Measurements from ENCODE around the gene KCNA10.

Gene KCNA10

DNA sequence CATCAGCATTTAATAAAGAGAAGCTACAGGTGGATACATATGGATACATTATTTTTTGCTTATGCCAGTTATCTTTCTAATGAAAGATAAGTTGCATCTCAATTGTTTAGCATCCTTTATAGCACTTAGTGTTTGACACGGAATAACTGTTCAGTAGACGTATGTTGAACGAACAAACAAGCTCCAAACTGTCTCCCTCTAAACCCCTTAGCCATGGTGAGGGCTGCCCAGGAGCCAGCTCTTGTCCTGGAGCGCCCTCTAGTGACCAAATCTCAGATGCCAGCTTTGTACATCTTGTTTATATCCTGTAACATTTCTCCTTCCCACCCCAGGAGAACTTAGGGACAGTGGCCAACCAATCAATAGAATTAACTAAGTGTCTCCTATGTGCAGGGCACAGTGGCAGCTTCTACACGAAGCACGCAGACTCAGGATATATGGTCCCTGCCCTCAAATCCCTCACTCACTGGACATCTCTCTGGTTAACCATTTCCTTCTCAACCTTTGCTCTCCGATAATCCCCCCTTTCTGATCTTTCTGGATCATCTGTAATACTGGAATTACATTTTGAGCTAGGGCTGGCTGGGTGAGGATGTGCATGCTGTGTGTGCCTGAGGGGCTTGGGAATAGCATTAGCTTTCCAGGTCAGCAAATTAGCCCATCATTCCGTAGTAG is 22.9 kb downstream of the KCNA10 start:
- H3K9me3 ChIP-seq (ENCODE audit: insufficient read depth, low read depth, low read length): no peaks in the 10 kb centered on the region
- H3K79me2 ChIP-seq (ENCODE audit: control insufficient read depth, insufficient read depth, low read length, poor library complexity): no peaks in the 10 kb centered on the region
- H2AK5ac ChIP-seq (ENCODE audit: low read length): no peak overlapping the region
- no peak overlapping the region for H3K4ac ChIP-seq (ENCODE audit: low read depth, low read length)
- no peak overlapping the region for H2BK5ac ChIP-seq (ENCODE audit: low read depth, low read length, poor library complexity)
- no peak overlapping the region for H2BK12ac ChIP-seq (ENCODE audit: low read length)
- no peak overlapping the region for H2BK120ac ChIP-seq (ENCODE audit: insufficient read depth, low read length, poor library complexity)
- no peak overlapping the region for H3K23ac ChIP-seq (ENCODE audit: low read length)
- peak; percentile 81 to 92 for DNase-seq
- no peak overlapping the region for H4K12ac ChIP-seq (ENCODE audit: low read depth, low read length)
- H3K4me3 ChIP-seq (ENCODE audit: low read depth, low read length): no peak overlapping the region
- no peak overlapping the region for H2AFZ ChIP-seq (ENCODE audit: insufficient read depth, low read length, poor library complexity)
- H3K4me2 ChIP-seq (ENCODE audit: low read length): no peak overlapping the region
- H3K27ac ChIP-seq (ENCODE audit: low read depth, low read length): no peak overlapping the region
- H3K9ac ChIP-seq (ENCODE audit: low read length): no peak overlapping the region
- WGBS (ENCODE audit: extremely low coverage, insufficient coverage, insufficient read length): no CpG with 5 or more reads among the region's 8 CpGs
- no peak overlapping the region for H4K91ac ChIP-seq (ENCODE audit: low read depth, low read length)
- H3K18ac ChIP-seq (ENCODE audit: low read length): no peak overlapping the region
- H3K79me1 ChIP-seq (ENCODE audit: low read length): no peaks in the 10 kb centered on the region
- no peaks in the 10 kb centered on the region for H3K27me3 ChIP-seq (ENCODE audit: insufficient read depth, low read length)
- H4K8ac ChIP-seq (ENCODE audit: low read depth, low read length): no peak overlapping the region
- H3K14ac ChIP-seq (ENCODE audit: low read length): no peak overlapping the region
- no peaks in the 10 kb centered on the region for H3K4me1 ChIP-seq (ENCODE audit: control insufficient read depth in 1 of 2, insufficient read depth in 2 of 2, low read length in 2 of 2)
- no peaks in the 10 kb centered on the region for H3K36me3 ChIP-seq (ENCODE audit: control insufficient read depth in 1 of 2, insufficient read depth in 2 of 2, low read length in 2 of 2)

DNA sequence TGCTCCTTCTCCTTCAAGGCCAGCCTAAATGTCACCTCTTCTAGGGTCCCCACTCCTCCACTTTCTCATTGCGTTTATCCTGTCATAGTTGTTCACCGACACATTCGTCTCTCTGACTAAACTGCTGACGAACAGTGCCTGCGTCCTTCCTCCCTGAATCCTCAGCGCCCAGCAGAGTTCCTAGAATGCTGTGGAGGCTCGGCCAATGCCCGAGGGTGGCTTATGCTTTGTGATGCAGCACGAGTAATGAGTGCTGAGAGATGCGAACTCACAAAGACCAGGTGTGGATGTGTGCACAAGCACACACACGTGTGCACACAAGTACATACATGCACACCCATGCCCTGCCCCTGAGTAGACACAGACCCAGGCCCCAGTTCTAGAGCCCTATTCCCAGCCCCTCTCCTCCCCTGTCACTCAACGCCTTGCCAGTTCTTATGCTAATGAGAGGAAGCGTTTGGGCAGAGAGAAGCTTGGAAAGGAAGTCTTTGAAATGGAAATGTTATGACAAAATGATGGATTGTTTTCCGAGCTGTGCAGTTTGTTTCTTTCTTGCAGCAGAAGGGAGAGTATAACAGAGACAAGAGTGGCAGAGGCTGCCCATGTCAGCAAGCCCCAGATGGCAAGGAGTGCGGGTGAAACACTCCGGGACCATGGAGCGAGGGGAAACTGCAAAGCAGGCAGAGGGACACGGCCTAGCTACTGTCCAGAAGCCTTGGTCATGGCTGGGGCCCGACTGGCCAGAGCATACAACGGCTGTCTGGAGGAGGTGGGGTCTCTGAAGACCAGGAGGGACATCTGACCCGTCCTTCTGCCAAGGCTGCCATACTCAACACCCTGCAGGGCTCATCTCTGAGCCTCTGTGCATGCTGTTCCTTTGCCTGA is 24.2 kb downstream of the KCNA10 start:
- Histone ChIP-seq H3K4me1 (ENCODE audit: control insufficient read depth in 1 of 2, insufficient read depth in 2 of 2, low read length in 2 of 2) (no peaks in the 10 kb centered on the region), H2BK12ac (ENCODE audit: low read length) (no peak overlapping the region), H3K27ac (ENCODE audit: low read depth, low read length) (no peak overlapping the region), H3K23ac (ENCODE audit: low read length) (no peak overlapping the region), H3K9ac (ENCODE audit: low read length) (no peak overlapping the region), H3K18ac (ENCODE audit: low read length) (no peak overlapping the region), H4K91ac (ENCODE audit: low read depth, low read length) (no peak overlapping the region), H4K8ac (ENCODE audit: low read depth, low read length) (no peak overlapping the region), H3K4ac (ENCODE audit: low read depth, low read length) (no peak overlapping the region), H3K79me2 (ENCODE audit: control insufficient read depth, insufficient read depth, low read length, poor library complexity) (no peaks in the 10 kb centered on the region), H3K9me3 (ENCODE audit: insufficient read depth, low read depth, low read length) (no peaks in the 10 kb centered on the region), H3K14ac (ENCODE audit: low read length) (no peak overlapping the region), H3K27me3 (ENCODE audit: insufficient read depth, low read length) (no peaks in the 10 kb centered on the region), H3K79me1 (ENCODE audit: low read length) (no peaks in the 10 kb centered on the region), H3K36me3 (ENCODE audit: control insufficient read depth in 1 of 2, insufficient read depth in 2 of 2, low read length in 2 of 2) (no peaks in the 10 kb centered on the region), H2AFZ (ENCODE audit: insufficient read depth, low read length, poor library complexity) (no peak overlapping the region), H4K12ac (ENCODE audit: low read depth, low read length) (no peak overlapping the region), H2AK5ac (ENCODE audit: low read length) (no peak overlapping the region), H2BK120ac (ENCODE audit: insufficient read depth, low read length, poor library complexity) (no peak overlapping the region), H2BK5ac (ENCODE audit: low read depth, low read length, poor library complexity) (no peak overlapping the region), H3K4me3 (ENCODE audit: low read depth, low read length) (no peak overlapping the region), H3K4me2 (ENCODE audit: low read length) (no peak overlapping the region)
- no CpG with 5 or more reads among the region's 21 CpGs for WGBS (ENCODE audit: extremely low coverage, insufficient coverage, insufficient read length)
- DNase-seq: no peak

DNA sequence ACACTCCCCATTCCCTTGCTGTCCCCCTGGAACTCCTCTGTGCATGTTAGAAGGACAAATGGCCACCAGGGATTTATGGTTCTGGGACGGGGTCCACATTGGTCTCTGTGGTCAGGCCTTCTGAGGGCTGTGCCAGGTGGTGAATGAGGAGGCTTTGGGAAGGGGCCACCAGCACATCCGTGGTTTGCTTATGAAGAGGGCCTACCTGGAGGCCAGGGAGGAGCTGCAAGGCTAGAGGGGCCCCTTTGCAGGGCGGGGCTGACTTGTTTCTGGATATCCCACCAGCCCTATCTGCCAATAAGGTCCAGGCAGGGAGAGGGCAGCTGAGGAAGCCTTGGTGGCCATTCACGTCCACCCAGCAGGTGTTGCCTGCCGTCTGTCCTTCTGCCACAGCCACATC is 24.9 kb downstream of the KCNA10 start:
- Histone ChIP-seq H2BK5ac (ENCODE audit: low read depth, low read length, poor library complexity) (no peak overlapping the region), H3K9me3 (ENCODE audit: insufficient read depth, low read depth, low read length) (no peaks in the 10 kb centered on the region), H3K18ac (ENCODE audit: low read length) (no peak overlapping the region), H3K36me3 (ENCODE audit: control insufficient read depth in 1 of 2, insufficient read depth in 2 of 2, low read length in 2 of 2) (no peaks in the 10 kb centered on the region), H4K12ac (ENCODE audit: low read depth, low read length) (no peak overlapping the region), H2BK12ac (ENCODE audit: low read length) (no peak overlapping the region), H3K27me3 (ENCODE audit: insufficient read depth, low read length) (no peaks in the 10 kb centered on the region), H3K79me2 (ENCODE audit: control insufficient read depth, insufficient read depth, low read length, poor library complexity) (no peaks in the 10 kb centered on the region), H2BK120ac (ENCODE audit: insufficient read depth, low read length, poor library complexity) (no peak overlapping the region), H2AK5ac (ENCODE audit: low read length) (no peak overlapping the region), H3K4me3 (ENCODE audit: low read depth, low read length) (no peak overlapping the region), H3K4ac (ENCODE audit: low read depth, low read length) (no peak overlapping the region), H4K91ac (ENCODE audit: low read depth, low read length) (no peak overlapping the region), H3K23ac (ENCODE audit: low read length) (no peak overlapping the region), H4K8ac (ENCODE audit: low read depth, low read length) (no peak overlapping the region), H3K79me1 (ENCODE audit: low read length) (no peaks in the 10 kb centered on the region), H3K14ac (ENCODE audit: low read length) (no peak overlapping the region), H3K4me2 (ENCODE audit: low read length) (no peak overlapping the region), H3K9ac (ENCODE audit: low read length) (no peak overlapping the region), H2AFZ (ENCODE audit: insufficient read depth, low read length, poor library complexity) (no peak overlapping the region), H3K4me1 (ENCODE audit: control insufficient read depth in 1 of 2, insufficient read depth in 2 of 2, low read length in 2 of 2) (no peaks in the 10 kb centered on the region), H3K27ac (ENCODE audit: low read depth, low read length) (no peak overlapping the region)
- WGBS (ENCODE audit: extremely low coverage, insufficient coverage, insufficient read length): no CpG with 5 or more reads among the region's 5 CpGs
- no peak for DNase-seq

DNA sequence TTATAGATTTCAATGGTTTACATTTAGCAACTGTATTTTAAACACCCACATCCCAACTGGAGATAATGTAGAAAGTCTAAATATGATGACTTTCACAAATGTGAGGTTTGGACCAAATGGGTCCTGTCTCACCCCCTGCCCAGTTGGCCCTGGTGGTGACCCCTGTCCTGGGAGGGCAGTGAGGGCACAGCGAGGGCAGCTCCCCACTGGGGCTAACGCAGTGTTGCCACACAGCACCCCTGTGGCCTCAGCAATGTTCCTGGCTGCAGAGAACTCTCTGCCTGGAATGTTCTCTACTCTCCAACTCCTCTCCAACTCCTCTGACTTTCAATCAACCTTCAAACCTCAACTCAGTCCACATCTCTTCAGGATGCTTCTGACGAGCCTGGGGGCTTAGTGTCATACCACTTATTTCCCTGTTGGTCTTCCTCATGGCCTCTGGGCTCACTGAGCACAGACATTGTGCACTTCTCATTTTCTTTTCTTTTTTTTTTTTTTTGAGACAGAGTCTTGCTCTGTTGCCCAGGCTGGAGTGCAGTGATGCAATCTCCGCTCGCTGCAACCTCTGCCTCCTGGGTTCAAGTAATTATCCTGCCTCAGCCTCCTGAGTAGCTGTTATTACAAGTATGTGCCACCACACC is 25.8 kb downstream of the KCNA10 start:
- Histone ChIP-seq H3K4me2 (ENCODE audit: low read length) (no peak overlapping the region), H3K14ac (ENCODE audit: low read length) (no peak overlapping the region), H3K4me3 (ENCODE audit: low read depth, low read length) (no peak overlapping the region), H3K27ac (ENCODE audit: low read depth, low read length) (no peak overlapping the region), H3K4ac (ENCODE audit: low read depth, low read length) (no peak overlapping the region), H4K8ac (ENCODE audit: low read depth, low read length) (no peak overlapping the region), H2BK120ac (ENCODE audit: insufficient read depth, low read length, poor library complexity) (no peak overlapping the region), H3K27me3 (ENCODE audit: insufficient read depth, low read length) (no peaks in the 10 kb centered on the region), H3K79me2 (ENCODE audit: control insufficient read depth, insufficient read depth, low read length, poor library complexity) (no peaks in the 10 kb centered on the region), H2AFZ (ENCODE audit: insufficient read depth, low read length, poor library complexity) (no peak overlapping the region), H3K4me1 (ENCODE audit: control insufficient read depth in 1 of 2, insufficient read depth in 2 of 2, low read length in 2 of 2) (no peaks in the 10 kb centered on the region), H2BK5ac (ENCODE audit: low read depth, low read length, poor library complexity) (no peak overlapping the region), H4K91ac (ENCODE audit: low read depth, low read length) (no peak overlapping the region), H3K23ac (ENCODE audit: low read length) (no peak overlapping the region), H3K18ac (ENCODE audit: low read length) (no peak overlapping the region), H4K12ac (ENCODE audit: low read depth, low read length) (no peak overlapping the region), H3K79me1 (ENCODE audit: low read length) (no peaks in the 10 kb centered on the region), H3K36me3 (ENCODE audit: control insufficient read depth in 1 of 2, insufficient read depth in 2 of 2, low read length in 2 of 2) (no peaks in the 10 kb centered on the region), H2AK5ac (ENCODE audit: low read length) (no peak overlapping the region), H3K9ac (ENCODE audit: low read length) (no peak overlapping the region), H3K9me3 (ENCODE audit: insufficient read depth, low read depth, low read length) (no peaks in the 10 kb centered on the region), H2BK12ac (ENCODE audit: low read length) (no peak overlapping the region)
- no CpG with 5 or more reads among the region's 5 CpGs for WGBS (ENCODE audit: extremely low coverage, insufficient coverage, insufficient read length)
- no peak for DNase-seq

All from trophoblast cell (in vitro differentiated cells and primary cell).